ENCODE measurements around the gene RPL27A. TPM values are rescaled to one million over a fixed set of nuclear protein-coding genes. Genes with fewer than 3 reads are reported as not detected.
A peak's percentile ranks its signal among the peaks of the same experiment; 100 is the strongest.

The RPL27A gene
- total and polyA plus RNA-seq, 2 donors (not counting 3 experiments of a cell fraction or from before 2014, with no cell fraction given): 1,303 to 1,363 TPM

DNA sequence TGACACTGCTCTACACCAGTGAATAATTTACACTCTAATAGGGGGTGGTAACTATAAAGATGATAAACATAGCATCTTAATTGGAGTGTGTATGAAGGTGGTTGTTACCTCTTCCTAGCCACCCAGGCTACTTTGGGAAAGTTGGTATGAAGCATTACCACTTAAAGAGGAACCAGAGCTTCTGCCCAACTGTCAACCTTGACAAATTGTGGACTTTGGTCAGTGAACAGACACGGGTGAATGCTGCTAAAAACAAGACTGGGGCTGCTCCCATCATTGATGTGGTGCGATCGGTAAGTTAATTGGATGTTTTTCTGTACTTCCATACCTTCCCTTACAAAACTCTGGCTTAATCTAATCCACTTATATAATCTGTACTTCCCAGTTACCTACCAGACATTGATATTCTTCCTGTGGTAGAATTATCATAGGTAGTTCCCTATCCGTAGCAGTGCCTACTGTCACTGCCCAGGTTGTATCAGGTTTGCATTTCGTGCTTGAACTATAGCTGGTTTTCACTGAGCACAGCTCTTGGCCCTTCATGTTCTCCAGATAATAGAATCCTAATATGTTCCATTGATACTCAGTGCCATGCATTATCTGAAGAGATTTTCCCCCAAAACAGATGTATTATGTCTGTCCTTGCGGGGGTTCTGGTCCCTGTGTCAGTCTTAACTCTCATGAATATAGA is 2.2 kb downstream of the RPL27A start:
- Histone ChIP-seq H3K9me3 (replicated peaks; ENCODE audit: control insufficient read depth, insufficient read depth, low read length) (no peaks in the 10 kb centered on the region), H3K9me1 (replicated peaks; ENCODE audit: control insufficient read depth, extremely low read depth, insufficient read depth, low read length) (no peaks in the 10 kb centered on the region), H3K27ac (ENCODE audit: insufficient read depth, low read depth, low read length) (peak overlapping the region; percentile 34), H3K9ac (replicated peaks; ENCODE audit: extremely low read depth, insufficient read depth, low read length) (peak overlapping the region; percentile 99), H3K4me1 (ENCODE audit: control insufficient read depth, extremely low read depth, insufficient read depth, low read length) (peaks cover 42% of the 10 kb centered on the region), H3K4me2 (ENCODE audit: insufficient read depth, low read length) (peak overlapping the region; percentile 98), H3K27me3 (ENCODE audit: control insufficient read depth in 2 of 2, insufficient read depth in 2 of 2, low read length in 2 of 2) (no peaks in the 10 kb centered on the region), H3K4me3 (replicated peaks in 1 of 3; ENCODE audit: insufficient read depth in 1 of 3, low read depth in 1 of 3, low read length in 3 of 3) (peak overlapping the region in 2 of 3 experiments; percentile 88 to 92), H4K20me1 (replicated peaks; ENCODE audit: control insufficient read depth, extremely low read depth, insufficient read depth, low read length) (peaks cover 2% of the 10 kb centered on the region), H2AFZ (ENCODE audit: low read depth, low read length) (no peak overlapping the region), H3K79me2 (ENCODE audit: control insufficient read depth, insufficient read depth, low read length) (peaks cover 37% of the 10 kb centered on the region), H3K36me3 (ENCODE audit: control insufficient read depth in 2 of 2, extremely low read depth in 1 of 2, insufficient read depth in 2 of 2, low read length in 2 of 2) (peaks cover 19 to 20% of the 10 kb centered on the region in 2 experiments)
- no peak for TF ChIP-seq MYC (IDR thresholded peaks at IDR 0.05; ENCODE audit: low read depth, low read length)
- TF ChIP-seq, protein P1, sequence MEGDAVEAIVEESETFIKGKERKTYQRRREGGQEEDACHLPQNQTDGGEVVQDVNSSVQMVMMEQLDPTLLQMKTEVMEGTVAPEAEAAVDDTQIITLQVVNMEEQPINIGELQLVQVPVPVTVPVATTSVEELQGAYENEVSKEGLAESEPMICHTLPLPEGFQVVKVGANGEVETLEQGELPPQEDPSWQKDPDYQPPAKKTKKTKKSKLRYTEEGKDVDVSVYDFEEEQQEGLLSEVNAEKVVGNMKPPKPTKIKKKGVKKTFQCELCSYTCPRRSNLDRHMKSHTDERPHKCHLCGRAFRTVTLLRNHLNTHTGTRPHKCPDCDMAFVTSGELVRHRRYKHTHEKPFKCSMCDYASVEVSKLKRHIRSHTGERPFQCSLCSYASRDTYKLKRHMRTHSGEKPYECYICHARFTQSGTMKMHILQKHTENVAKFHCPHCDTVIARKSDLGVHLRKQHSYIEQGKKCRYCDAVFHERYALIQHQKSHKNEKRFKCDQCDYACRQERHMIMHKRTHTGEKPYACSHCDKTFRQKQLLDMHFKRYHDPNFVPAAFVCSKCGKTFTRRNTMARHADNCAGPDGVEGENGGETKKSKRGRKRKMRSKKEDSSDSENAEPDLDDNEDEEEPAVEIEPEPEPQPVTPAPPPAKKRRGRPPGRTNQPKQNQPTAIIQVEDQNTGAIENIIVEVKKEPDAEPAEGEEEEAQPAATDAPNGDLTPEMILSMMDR (IDR thresholded peaks at IDR 0.05; ENCODE audit: extremely low read depth in 1 of 2, insufficient read depth in 1 of 2, low read depth in 1 of 2, low read length in 2 of 2): no peak
- no peak for TF ChIP-seq FOS (IDR thresholded peaks at IDR 0.05; ENCODE audit: borderline replicate concordance, insufficient read depth, low read length)
- no peak for TF ChIP-seq POLR2AphosphoS5 (IDR thresholded peaks at IDR 0.05; ENCODE audit: insufficient read depth, low read depth, low read length)
- TF ChIP-seq EZH2 (IDR thresholded peaks at IDR 0.05; ENCODE audit: borderline replicate concordance, low read depth, low read length, severe bottlenecking): no peak
- TF ChIP-seq GATA2 (IDR thresholded peaks at IDR 0.05; ENCODE audit: insufficient read depth, insufficient read length, low read depth, low read length): no peak
- TF ChIP-seq JUN (IDR thresholded peaks at IDR 0.05; ENCODE audit: borderline replicate concordance, insufficient read depth, insufficient read length, low read depth): no peak
- TF ChIP-seq, protein P2, sequence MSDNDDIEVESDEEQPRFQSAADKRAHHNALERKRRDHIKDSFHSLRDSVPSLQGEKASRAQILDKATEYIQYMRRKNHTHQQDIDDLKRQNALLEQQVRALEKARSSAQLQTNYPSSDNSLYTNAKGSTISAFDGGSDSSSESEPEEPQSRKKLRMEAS (IDR thresholded peaks at IDR 0.05; ENCODE audit: insufficient read depth, insufficient read length): no peak
- TF ChIP-seq POLR2A (IDR thresholded peaks at IDR 0.05; ENCODE audit: low read depth, low read length): no peak
- POLR2A ChIA-PET: no interaction called here
- DNase-seq (ENCODE audit: low read depth, low spot score) (no peak), FAIRE-seq (no peak)
- CTCF ChIA-PET: no interaction called here
- no TSS peak for BruUV-seq (replicated peaks)
- dilution Hi-C loops (cut with MboI; ENCODE audit: extremely low pct_ligation_motif_present, low sequenced_read_pairs) (no loop called here), intact Hi-C loops (cut with micrococcal nuclease) (loop anchor here (5.0 kb wide), 1 partner anchor 82 kb away; no protein-coding TSS in a partner anchor)

Measured in endothelial cell of umbilical vein (primary cell).